ENCODE measurements around the gene RNF39. TPM values are rescaled to one million over a fixed set of nuclear protein-coding genes. Genes with fewer than 3 reads are reported as not detected.

Gene RNF39
- total and polyA plus RNA-seq, 2 of the 13 experiments (the other 11 are each of a cell fraction or from before 2014, with no cell fraction given): 0.13 to 1.8 TPM

DNA sequence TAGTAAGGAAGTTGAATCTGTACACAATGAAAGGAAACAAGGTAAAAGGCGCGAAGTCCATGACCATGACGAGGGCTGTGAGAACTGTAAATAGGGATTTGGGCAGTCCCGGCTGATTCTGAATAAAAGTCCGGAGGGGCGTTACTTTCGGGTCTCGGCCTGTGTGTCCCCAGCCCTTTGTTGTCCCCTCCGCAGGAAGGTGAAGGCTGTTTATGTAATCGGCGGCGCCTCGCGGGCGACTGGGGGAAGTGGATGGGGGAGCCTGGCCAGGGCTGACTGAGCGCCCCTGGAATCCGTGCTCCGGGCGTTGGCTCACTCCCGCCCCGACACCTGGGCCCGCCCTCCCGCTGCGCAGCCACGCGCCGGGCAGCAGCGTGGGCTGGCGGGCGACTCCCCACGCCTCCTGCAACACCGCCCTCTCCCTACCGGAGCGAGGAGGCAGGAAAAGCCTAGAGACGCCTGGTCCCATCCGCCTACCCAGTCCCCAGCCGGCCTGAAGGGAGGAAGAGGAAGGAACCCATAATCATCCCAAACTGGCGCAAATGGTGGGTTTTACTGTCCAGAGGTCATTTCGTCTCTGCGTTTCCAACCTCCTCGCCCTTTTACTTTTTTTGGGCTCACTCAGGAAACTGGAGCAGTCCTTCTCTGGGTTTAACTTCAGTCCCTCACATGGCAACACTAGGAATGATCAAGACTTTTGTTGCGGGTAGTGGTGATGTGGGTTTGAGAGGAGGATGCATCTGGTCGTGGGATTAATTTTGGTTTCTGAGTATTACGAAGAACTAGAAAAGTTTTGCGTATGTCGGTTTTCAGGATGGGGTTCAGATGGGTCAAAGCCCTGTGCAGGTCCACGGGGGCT, 25.2 kb upstream of the RNF39 start (continued):
- TF ChIP-seq RAD51 (IDR thresholded peaks at IDR 0.05; ENCODE audit: borderline replicate concordance) (no peak), NFKBIZ (CRISPR knock-in tag; IDR thresholded peaks at IDR 0.05) (0 out of 2 replicates have a peak, but pooled peaks have one; percentile 37), TCF7 (IDR thresholded peaks at IDR 0.05; ENCODE audit: low read depth) (peak; percentile 74; the same call in 1 of the 2 replicates), CREM (IDR thresholded peaks at IDR 0.05) (peak; percentile 74), CREM (CRISPR knock-in tag; IDR thresholded peaks at IDR 0.05) (no peak), ZNF703 (CRISPR knock-in tag; IDR thresholded peaks at IDR 0.05; ENCODE audit: borderline replicate concordance) (0 out of 2 replicates have a peak, but pooled peaks have one; percentile 75), KLF12 (CRISPR knock-in tag; IDR thresholded peaks at IDR 0.05; ENCODE audit: borderline replicate concordance) (peak; percentile 31; the same call in 1 of the 2 replicates), HDAC1 (CRISPR knock-in tag; IDR thresholded peaks at IDR 0.05) (peak; percentile 85), SOX13 (IDR thresholded peaks at IDR 0.05) (peak; percentile 51; the same call in 1 of the 2 replicates), SOX13 (CRISPR knock-in tag; conservative IDR thresholded peaks at IDR 0.05 in 1 of 2, IDR thresholded peaks at IDR 0.05 in 1 of 2) (peak in 1 of 2 experiments; percentile 82; a peak in 2 of 4 replicates), BCL6 (CRISPR knock-in tag; IDR thresholded peaks at IDR 0.05) (peak; percentile 65; the same call in 1 of the 2 replicates), TCF7L2 (IDR thresholded peaks at IDR 0.05; ENCODE audit: low read depth, low read length) (no peak), ZNF720 (CRISPR knock-in tag; IDR thresholded peaks at IDR 0.05) (no peak), EEA1 (CRISPR knock-in tag; IDR thresholded peaks at IDR 0.05; ENCODE audit: borderline replicate concordance) (peak; percentile 44; the same call in 1 of the 2 replicates), SMAD9 (CRISPR knock-in tag; IDR thresholded peaks at IDR 0.05) (no peak; the same call in 1 of the 2 replicates), RXRB (CRISPR knock-in tag; IDR thresholded peaks at IDR 0.05; ENCODE audit: borderline replicate concordance) (peak; percentile 92), ZNF747 (CRISPR knock-in tag; IDR thresholded peaks at IDR 0.05; ENCODE audit: borderline replicate concordance) (peak; percentile 62; the same call in 1 of the 2 replicates)
- TF ChIP-seq, protein P1, sequence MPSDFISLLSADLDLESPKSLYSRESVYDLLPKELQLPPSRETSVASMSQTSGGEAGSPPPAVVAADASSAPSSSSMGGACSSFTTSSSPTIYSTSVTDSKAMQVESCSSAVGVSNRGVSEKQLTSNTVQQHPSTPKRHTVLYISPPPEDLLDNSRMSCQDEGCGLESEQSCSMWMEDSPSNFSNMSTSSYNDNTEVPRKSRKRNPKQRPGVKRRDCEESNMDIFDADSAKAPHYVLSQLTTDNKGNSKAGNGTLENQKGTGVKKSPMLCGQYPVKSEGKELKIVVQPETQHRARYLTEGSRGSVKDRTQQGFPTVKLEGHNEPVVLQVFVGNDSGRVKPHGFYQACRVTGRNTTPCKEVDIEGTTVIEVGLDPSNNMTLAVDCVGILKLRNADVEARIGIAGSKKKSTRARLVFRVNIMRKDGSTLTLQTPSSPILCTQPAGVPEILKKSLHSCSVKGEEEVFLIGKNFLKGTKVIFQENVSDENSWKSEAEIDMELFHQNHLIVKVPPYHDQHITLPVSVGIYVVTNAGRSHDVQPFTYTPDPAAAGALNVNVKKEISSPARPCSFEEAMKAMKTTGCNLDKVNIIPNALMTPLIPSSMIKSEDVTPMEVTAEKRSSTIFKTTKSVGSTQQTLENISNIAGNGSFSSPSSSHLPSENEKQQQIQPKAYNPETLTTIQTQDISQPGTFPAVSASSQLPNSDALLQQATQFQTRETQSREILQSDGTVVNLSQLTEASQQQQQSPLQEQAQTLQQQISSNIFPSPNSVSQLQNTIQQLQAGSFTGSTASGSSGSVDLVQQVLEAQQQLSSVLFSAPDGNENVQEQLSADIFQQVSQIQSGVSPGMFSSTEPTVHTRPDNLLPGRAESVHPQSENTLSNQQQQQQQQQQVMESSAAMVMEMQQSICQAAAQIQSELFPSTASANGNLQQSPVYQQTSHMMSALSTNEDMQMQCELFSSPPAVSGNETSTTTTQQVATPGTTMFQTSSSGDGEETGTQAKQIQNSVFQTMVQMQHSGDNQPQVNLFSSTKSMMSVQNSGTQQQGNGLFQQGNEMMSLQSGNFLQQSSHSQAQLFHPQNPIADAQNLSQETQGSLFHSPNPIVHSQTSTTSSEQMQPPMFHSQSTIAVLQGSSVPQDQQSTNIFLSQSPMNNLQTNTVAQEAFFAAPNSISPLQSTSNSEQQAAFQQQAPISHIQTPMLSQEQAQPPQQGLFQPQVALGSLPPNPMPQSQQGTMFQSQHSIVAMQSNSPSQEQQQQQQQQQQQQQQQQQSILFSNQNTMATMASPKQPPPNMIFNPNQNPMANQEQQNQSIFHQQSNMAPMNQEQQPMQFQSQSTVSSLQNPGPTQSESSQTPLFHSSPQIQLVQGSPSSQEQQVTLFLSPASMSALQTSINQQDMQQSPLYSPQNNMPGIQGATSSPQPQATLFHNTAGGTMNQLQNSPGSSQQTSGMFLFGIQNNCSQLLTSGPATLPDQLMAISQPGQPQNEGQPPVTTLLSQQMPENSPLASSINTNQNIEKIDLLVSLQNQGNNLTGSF (CRISPR knock-in tag; IDR thresholded peaks at IDR 0.05): 0 out of 2 replicates have a peak, but pooled peaks have one; percentile 42
- TF ChIP-seq, protein P2, sequence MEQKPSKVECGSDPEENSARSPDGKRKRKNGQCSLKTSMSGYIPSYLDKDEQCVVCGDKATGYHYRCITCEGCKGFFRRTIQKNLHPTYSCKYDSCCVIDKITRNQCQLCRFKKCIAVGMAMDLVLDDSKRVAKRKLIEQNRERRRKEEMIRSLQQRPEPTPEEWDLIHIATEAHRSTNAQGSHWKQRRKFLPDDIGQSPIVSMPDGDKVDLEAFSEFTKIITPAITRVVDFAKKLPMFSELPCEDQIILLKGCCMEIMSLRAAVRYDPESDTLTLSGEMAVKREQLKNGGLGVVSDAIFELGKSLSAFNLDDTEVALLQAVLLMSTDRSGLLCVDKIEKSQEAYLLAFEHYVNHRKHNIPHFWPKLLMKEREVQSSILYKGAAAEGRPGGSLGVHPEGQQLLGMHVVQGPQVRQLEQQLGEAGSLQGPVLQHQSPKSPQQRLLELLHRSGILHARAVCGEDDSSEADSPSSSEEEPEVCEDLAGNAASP (CRISPR knock-in tag; IDR thresholded peaks at IDR 0.05; ENCODE audit: borderline replicate concordance): no peak; the same call in 1 of the 2 replicates
- TF ChIP-seq, protein P3, sequence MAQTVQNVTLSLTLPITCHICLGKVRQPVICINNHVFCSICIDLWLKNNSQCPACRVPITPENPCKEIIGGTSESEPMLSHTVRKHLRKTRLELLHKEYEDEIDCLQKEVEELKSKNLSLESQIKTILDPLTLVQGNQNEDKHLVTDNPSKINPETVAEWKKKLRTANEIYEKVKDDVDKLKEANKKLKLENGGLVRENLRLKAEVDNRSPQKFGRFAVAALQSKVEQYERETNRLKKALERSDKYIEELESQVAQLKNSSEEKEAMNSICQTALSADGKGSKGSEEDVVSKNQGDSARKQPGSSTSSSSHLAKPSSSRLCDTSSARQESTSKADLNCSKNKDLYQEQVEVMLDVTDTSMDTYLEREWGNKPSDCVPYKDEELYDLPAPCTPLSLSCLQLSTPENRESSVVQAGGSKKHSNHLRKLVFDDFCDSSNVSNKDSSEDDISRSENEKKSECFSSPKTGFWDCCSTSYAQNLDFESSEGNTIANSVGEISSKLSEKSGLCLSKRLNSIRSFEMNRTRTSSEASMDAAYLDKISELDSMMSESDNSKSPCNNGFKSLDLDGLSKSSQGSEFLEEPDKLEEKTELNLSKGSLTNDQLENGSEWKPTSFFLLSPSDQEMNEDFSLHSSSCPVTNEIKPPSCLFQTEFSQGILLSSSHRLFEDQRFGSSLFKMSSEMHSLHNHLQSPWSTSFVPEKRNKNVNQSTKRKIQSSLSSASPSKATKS (CRISPR knock-in tag; IDR thresholded peaks at IDR 0.05): peak; percentile 61; the same call in 1 of the 2 replicates

All from HepG2 (cell line).